GM21619 (cell line): Measurements from ENCODE around the gene GOLGA3.
"Not testable (repeated sequence)": the region's sequence is repeated elsewhere in the genome, so short reads cannot be mapped to it uniquely, and the experiment has no call there.

Experiments
- ATAC-seq: cut with Tn5 transposase; IDR thresholded peaks from one replicate; pipeline ENCODE4 v1.9.1; 2021; ENCODE audit not compliant: unreplicated experiment

The GOLGA3 gene

DNA sequence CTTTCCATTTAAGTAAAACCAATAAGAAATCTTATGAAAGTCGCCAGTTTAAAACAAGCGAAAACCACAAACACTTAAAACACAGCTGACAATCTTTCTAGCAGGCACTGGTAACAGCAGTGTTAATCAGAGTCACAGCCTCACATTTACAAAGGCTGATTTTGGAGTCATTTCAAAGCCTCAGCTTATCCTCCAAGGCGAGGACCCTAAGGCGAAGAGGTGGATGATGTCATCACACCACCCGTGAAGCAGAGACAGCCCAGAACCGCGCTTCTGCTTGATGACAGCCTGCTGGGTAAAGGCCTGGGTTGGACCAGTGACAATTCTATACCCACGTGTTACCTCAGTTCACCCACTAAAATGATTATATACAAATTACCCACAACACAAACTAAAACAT is 10.1 kb downstream of the GOLGA3 start:
- ATAC-seq, result no peak

DNA sequence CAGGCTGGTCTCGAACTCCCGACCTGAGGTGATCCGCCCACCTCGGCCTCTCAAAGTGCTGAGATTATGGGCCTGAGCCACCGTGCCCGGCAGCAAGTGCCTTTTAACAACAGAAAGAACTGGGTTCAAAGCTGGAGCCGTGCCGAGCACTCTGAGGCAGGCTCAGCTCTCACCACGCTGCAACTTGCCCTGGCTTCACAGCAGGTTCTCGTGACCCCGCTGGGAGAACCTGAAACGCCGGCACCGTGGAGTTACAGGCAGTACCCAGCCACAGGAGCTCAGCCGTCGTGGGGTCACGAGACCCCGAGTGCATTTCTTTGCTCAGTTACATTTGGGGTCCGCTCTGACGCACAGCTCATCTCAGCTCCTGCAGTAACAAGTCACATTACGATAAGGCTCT is 14.4 kb downstream of the GOLGA3 start:
- ATAC-seq, result no peak

DNA sequence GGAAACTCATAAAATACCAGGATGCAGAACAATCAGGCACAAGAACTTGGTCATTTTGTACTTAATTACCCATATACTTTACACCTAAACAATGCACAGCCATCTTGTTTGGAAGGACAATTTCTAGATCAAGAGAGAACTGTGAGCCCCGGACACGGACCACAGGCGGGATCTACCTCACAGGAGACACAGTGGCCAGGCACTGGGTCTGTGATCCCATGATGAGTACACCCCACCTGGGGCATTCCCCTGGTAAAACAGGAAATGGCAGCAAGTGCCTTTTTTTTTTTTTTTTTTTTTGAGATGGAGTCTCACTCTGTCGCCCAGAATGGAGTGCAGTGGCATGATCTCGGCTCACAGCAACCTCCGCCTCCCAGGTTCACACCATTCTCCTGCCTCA is 15.2 kb downstream of the GOLGA3 start:
- no peak for ATAC-seq

DNA sequence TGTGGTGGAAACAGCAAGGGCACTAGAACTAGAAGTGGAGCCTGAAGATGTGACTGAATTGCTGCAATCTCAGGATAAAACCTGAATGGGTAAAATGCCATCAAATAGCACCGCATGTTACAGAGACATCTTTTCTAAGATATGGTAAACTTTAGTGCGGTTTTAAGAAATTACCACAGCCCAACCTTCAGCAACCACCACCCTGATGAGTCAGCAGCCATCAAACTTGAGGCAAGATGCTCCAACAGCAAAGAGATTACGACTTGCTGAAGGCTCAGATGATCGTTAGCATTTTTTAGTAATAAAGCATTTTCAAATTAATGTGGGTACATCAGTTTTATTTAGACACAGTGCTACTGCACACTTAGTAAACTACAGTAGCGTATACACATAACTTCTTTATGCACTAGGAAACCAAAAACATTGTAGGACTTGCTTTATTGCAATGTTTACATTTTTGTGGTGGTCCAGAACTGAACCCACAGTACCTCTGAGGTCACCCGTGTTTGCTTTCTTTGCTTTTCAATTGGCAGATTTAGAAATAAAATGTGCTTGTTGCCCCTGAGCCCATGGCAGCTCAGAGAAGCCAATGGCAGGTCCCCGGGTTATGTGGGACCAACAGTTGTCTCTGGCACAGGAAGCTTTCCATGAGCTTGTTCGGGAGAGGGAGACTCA is 15.9 kb downstream of the GOLGA3 start:
- no peak for ATAC-seq

DNA sequence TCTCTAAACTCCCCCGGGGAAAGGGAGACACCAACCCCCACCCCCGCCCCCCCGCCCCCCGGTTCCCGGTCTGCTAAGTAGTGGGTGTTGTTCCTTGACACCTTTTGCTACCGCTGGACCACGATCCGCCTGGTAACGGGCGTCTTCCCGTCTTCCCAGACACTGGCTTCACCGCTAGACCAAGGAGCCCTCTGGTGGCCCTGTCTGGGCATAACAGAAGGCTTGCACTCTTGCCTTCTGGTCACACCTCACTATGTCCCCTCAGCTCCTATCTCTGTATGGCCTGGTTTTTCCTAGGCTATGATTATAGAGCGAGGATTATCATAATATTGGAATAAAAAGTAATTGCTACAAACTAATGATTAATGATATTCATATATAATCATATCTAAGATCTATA is 19.3 kb downstream of the GOLGA3 start:
- not testable (repeated sequence) for ATAC-seq

DNA sequence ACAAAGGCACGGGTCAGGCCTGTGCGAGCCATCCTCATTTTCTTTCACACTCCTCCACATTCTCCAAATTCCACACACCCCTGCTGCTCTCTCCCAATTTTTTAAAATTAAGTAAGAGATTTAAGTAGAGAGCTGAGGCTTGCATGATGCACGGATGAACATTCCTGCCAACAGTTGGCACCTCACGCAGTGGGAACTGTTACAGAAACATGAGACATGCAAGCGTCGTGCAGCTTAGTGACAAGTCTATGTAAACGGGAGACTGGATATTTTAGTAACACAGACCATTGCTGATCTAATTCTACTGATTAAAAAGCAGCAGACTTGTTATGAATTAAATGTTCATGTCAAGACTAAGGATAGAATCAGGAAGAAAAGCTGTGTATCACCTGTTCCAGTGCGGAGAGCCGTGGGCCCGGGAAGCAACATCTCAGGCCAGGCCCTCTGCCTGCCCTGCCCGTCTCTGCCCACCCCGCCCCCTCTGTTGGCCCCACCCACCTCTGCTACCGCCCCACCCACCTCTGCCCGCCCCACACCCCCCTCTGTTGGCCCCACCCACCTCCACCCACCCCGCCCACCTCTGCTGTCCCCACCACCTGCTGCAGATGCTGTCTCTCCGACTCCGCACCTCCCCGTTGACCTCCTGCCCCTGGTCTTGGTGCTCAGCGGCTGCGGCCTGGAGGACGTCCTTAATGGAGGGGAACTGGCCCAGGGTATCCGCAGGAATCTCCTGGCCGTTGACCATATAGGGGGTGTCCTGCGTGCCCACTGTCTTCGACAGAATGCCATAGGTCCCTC is 21.2 kb downstream of the GOLGA3 start:
- no peak for ATAC-seq

DNA sequence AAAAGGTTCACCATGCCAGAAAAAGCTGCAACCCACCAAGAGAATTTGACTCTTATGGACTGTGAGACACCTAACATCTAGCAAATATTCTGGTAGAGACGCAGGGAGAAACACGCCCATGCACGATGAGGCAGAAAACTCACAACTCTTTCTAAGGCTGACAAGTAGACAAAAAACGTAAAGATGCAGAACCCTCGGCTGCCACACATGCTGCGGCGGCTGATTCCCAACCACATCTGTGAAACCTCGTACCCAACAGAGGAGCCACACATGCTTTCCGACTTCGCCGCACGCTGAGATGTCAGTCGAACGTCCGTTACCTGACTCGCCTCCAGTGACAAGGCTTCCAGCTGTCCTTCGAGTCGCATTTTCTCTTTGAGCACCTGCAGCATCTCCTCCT is 21.8 kb downstream of the GOLGA3 start:
- no peak for ATAC-seq

DNA sequence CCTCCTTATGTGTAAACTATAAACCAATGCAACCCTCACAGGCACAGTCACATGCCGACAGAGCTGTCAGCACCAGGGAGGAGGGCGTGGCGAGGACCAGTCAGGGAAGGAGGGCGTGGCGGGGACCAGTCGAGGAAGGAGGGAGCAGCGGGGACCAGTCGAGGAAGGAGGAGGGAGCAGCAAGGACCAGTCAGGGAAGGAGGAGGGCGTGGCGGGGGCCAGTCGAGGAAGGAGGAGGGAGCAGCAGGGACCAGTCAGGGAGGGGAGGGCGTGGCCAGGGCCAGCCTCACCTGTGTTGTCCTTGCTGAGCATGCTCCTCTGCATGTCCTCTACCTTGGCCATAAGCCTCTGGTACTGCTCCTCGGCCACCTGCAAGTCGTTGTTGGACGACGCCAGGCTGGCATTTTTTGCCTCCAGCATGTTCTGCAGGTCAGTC is 24.2 kb downstream of the GOLGA3 start:
- ATAC-seq, result no peak

DNA sequence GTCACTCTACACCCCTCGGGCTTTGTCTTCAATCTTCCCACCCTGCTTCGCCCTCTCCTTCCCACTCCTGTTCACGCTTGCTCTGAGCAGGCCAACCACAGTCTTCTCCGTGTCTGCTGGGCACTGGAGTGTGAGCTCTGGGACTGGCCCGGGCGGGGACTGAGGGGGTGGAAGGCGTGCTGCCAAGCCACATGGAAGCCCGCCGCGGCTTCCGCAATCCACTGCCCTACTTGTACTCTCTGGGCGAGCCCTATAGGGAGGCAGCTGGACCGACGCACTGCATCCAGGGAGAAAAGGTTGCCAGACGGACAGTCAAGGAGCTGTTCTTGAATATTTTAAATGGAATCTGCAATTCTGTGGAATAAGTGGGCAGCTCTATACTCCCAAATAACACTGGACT is 24.8 kb downstream of the GOLGA3 start:
- no peak for ATAC-seq

DNA sequence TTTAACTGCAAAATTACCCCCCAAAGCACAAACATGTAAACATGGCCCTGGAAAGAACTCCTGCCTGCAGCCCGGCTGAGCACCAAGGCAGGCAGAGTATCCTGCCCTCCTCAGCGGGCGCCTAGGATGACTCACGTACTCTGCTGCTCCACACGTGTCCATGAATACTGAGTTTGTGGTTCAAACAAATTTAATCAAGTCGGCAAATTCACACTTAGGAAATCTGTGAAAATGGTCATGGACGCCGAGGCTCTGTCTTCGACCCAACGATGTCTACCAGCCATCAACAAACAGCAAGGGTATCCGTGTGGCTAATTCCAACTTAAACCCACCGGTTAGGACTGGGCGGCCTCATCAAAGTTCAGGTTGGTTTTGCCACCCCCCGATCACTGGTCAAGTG is 25.5 kb downstream of the GOLGA3 start:
- ATAC-seq, result no peak

DNA sequence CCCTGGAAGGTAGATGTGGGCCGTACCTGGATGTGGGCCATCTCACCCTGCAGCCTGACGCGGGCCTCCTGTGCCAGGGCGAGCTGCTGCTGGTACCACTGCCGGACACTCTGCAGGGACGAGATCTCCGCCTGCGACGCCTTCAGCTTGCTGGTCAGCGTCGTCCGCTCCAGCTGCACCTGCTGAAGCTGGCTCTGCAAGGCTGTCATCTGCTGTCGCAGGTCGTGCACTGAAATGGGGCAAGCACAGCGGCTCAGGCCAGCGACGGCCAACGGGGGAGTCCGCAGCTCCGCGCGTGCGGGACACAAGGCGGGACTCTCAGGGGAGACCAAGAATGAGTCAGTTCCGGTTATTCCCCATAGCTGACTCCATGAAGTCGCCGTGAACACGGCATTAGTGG is 26.9 kb downstream of the GOLGA3 start:
- no peak for ATAC-seq

DNA sequence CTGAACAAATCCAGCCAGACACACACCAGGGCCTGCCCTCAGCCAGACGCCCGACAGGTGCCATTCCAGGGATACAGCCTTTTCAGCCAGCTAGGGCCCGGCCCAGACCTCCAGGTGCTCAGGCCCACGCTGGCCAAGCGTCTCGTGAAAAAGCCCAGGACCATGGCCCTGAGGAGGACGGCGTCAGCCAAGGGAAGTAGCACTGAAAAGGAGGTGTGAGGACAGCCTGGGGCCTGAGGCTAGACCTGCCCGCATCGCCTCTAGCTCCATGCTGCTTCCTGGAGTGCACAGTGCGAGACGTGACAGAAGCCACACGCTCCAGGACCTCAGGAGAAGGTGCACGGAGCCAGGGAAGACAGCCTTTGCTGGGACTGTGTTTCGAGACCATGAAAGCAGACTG is 29.8 kb downstream of the GOLGA3 start:
- ATAC-seq, result no peak

DNA sequence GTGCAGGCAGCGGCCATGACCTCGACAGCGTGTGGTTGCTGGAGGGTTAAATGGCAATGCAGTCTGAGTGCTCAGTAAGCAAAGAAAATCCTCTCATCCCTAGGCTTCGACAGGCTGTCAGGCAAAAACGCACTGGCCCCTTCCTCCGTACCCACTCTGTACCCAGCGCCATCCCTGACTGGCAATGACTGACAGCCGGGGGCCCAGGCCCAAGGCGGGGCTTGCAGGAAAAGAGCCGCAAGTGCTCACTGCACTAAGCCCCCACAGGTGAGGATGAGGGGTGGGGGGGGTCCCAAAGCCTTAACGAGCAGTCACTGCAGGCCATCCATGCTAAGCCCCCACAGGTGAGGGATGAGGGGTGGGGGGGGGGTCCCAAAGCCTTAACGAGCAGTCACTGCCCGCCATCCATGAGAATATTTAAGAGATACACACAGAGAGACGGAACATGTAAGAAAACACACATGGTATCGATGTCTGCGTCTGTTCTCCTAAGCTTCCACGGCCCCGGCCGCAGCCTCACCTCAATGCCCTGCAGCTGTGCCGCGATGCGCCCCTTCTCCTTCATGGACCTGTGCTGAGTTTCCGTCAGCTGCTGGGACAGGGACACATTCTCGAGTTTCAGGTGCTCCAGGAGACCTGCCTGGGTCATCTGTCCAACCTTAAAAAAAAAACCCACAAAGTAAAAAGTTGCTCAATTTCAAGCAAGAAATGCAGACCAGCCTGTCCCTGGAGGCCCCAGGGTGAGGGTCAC is 30.7 kb downstream of the GOLGA3 start:
- ATAC-seq, result no peak

DNA sequence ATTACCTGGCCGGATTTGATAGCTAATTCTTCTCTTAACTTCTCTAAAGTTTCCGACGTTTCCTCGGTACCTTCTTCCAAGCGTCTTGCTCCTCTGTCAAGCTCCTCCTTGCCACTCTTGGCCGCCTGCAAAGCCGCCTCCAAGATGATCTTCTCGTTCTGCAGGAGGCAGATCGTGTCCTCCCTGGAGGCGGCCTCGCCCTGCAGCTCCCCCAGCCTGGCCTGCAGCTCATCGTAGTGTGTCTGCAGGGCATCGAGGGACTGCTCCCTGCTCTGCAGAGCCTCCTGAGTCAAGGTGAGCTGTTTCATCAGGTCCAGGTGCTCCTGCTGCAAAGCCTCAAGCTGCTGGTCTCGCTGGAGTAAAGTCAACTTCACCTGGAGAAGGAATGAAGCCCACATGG is 32.8 kb downstream of the GOLGA3 start:
- ATAC-seq, result no peak

DNA sequence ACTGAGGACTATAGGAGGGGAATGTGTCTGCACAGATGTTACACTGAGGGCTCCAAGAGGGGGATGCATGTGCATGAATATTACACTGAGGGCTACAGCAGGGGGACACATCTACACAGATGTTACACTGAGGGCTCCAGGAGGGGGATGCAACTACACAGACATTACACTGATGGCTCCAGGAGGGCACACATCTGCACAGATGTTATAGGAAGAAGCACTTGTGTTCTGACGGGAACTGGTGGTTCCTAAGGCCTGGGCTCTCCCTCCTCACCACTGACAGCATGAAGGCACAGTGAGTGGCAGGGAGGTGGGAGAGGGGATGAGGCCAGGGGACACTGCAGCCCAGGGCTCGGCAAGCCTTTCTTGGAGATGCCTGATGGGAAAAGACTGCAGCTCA is 36.7 kb downstream of the GOLGA3 start:
- ATAC-seq, result not testable (repeated sequence)

DNA sequence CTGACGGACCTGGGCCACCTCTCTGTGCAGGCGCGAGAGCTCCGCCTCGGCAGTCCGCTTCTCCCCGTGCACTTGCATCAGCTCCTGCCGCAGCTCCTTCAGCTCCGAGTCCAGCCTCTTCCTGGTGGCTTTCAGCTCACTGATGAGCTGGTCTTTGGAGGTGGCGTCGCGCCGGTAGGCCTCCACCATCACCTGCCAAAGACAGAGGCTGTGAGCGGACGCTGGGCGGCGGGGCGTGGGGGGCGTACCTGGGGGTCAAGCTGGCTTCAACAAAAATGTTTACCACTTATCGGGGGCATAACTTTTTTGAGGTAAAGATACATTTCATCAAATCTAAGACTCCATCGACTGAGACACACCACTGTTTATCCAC is 39.6 kb downstream of the GOLGA3 start:
- no peak for ATAC-seq

DNA sequence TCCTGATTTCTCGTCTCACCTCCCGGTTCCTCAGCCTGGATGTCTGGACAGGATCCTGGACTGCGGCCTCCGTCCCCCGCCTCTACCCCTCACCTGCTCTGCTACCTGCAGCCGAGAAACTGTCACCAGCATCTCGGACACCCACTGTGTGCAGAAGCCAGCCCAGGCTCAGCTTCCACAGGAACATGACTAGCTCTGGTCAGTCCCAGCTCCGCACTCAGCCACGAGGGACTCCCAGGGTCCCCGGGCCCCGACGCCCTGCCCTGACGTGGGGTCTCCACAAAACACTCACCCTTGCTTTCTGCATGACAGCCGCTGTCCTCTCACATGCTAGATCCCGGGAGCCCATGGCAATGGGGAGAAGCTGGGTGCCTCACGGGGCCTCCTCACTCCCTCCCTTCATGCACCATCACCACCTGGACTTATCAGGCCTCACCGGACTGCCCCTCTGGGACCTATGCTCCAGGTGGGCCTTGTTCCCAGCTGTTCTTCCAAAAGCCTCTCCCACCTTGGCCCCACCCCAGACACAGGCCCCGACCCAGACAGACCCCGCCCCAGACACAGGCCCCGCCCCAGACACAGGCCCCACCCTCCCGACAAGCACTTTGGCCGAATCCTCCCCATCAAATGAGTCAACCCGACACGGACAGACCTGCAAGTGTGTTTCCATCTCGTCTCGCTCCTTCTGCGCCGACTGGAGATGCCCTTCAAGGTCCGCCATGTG is 40.1 kb downstream of the GOLGA3 start:
- ATAC-seq, result no peak

DNA sequence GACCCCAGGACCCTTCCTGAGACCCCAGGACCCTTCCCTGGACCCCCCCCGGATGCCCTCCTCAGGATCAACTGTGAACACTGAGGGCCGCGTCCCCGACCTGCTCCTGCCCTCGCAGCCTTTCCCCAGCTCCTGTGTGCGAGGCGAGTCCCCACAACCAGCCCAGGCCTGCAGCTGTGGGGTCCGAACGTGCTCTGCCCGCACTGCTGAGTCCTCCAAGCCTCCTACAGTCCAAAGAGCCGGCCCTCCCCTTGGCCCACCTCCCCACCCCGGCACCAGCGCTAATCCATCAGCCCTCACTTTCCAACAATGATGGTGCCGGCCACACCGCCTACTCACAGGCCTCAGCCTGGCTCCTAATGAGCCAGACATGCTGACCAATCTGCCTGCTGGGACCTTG is 40.8 kb downstream of the GOLGA3 start:
- ATAC-seq, result no peak

DNA sequence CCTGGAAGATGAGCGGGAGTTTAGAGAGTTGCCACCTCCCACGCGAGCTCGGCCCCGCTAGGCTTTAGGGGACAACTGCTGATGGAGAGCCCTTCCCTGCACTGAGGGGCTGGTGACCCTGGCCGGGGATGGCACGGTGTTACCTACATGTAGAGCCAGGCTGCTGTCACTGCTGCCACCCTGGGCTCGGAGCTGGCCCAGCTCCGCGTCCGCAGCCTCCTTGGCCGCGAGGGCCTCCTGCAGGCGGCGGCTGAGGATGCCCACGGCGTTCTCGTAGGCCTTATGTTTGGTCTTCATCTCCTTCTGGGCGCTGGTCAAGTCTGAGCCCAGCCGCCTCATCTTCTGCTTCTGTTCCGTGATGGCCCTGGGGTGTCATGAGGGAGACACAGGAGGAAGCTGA is 42.5 kb downstream of the GOLGA3 start:
- no peak for ATAC-seq

DNA sequence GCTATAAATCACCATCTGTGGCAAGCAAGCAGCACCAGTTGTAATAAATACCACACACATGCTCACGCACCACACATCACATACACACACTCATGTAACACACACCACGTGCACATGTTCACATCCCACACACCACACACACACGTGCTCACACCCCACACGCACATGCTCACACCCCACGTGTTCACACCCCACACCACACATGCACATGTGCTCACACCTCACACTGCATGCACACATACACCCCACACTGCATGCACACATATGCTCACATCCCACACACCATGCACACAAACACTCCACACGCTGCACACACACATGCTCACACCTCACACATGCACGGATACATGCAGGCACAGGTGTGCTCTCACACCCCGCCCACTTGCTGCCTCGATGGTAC is 44.1 kb downstream of the GOLGA3 start:
- no peak for ATAC-seq

DNA sequence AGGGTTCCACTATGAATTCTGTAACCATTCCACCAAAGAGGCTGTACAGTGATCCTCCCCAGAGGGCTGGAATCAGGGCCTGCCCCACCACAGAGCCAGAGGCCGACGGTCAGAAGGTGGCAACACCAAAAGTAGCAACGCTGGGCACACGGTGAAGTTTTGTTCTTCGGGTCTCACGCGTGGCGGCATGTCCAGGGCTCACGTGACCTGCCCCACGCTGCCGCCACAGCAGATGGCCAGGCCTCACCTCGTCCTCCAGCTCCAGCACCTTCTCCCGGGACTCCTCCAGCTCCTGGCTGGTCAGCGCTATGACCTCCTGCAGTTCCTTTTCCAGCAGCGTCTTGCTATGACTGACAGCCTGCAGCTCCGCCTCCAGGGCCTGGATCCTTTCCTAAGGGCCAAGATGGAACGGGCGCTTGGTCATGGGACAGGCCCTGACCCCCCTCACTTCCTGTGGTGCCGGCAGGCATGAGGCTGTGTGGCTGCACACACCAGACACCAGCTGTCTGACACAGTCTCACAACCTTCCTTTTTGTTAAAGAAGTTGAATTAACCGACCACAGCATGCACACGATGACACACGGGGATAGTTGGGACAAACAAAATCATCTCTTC is 44.6 kb downstream of the GOLGA3 start:
- no peak for ATAC-seq
